H9 (cell line): ENCODE measurements around the gene NPAS3. TPM values are rescaled to one million over a fixed set of nuclear protein-coding genes. Genes with fewer than 3 reads are reported as not detected.

ENCODE experiments used
- DNase-seq: peaks from one replicate; pipeline ENCODE4 v3.0.0-alpha.2; 2017
- H2AFZ ChIP-seq: one replicate; pipeline ENCODE4 v1.6.1; 2013; ENCODE audit warnings: mild to moderate bottlenecking, low read length, control low read depth, moderate library complexity
- H2AK5ac ChIP-seq: 2 replicates; pipeline ENCODE4 v1.6.1; 2013; ENCODE audit warnings: low read length, control low read depth, mixed read lengths; ENCODE audit not compliant: insufficient read length
- H2BK120ac ChIP-seq: one replicate; pipeline ENCODE4 v1.6.1; 2013; ENCODE audit warnings: low read depth, mild to moderate bottlenecking, low read length, control low read depth, inconsistent platforms; ENCODE audit not compliant: poor library complexity, severe bottlenecking
- H2BK12ac ChIP-seq: 2 replicates; pipeline ENCODE4 v1.6.1; 2013; ENCODE audit warnings: low read length, control low read depth, mixed read lengths, low read depth; ENCODE audit not compliant: insufficient read length
- H2BK15ac ChIP-seq: 2 replicates; pipeline ENCODE4 v1.6.1; 2013; ENCODE audit warnings: low read depth, low read length, control low read depth
- H2BK20ac ChIP-seq: one replicate; pipeline ENCODE4 v1.6.1; 2013; ENCODE audit warnings: low read depth, mild to moderate bottlenecking, low read length, control low read depth, inconsistent platforms; ENCODE audit not compliant: poor library complexity, severe bottlenecking
- H2BK5ac ChIP-seq: 2 replicates; pipeline ENCODE4 v1.6.1; 2013; ENCODE audit warnings: low read length, control low read depth, mixed read lengths; ENCODE audit not compliant: insufficient read length
- H3K14ac ChIP-seq: 2 replicates; pipeline ENCODE4 v1.6.1; 2013; ENCODE audit warnings: low read length, control low read depth; ENCODE audit not compliant: insufficient read depth
- H3K18ac ChIP-seq: 2 replicates; pipeline ENCODE4 v1.6.1; 2013; ENCODE audit warnings: low read depth, mild to moderate bottlenecking, mixed read lengths, low read length, control low read depth; ENCODE audit not compliant: insufficient read length
- H3K23ac ChIP-seq: 2 replicates; pipeline ENCODE4 v1.6.1; 2013; ENCODE audit warnings: low read length, control low read depth, mixed read lengths, low read depth; ENCODE audit not compliant: insufficient read length
- H3K23me2 ChIP-seq: 2 replicates; pipeline ENCODE4 v1.6.1; 2013; ENCODE audit warnings: low read depth, mild to moderate bottlenecking, mixed read lengths, low read length, control low read depth; ENCODE audit not compliant: insufficient read length, poor library complexity, severe bottlenecking
- H3K27ac ChIP-seq: 2 replicates; pipeline ENCODE4 v1.5.1; 2013; ENCODE audit warnings: low read length, control low read depth, mixed read lengths, low read depth; ENCODE audit not compliant: insufficient read length
- H3K27me3 ChIP-seq: 2 replicates; pipeline ENCODE4 v1.6.1; 2013; ENCODE audit warnings: low read length, control low read depth, inconsistent platforms; ENCODE audit not compliant: insufficient read depth
- H3K4ac ChIP-seq: 2 replicates; pipeline ENCODE4 v1.6.1; 2013; ENCODE audit warnings: low read depth, mild to moderate bottlenecking, control low read depth, inconsistent platforms, low read length, moderate library complexity
- H3K4me1 ChIP-seq: 2 replicates; pipeline ENCODE4 v1.6.1; 2013; ENCODE audit warnings: low read length, control low read depth, inconsistent platforms; ENCODE audit not compliant: insufficient read depth
- H3K4me2 ChIP-seq: 2 replicates; pipeline ENCODE4 v1.6.1; 2013; ENCODE audit warnings: low read length, control low read depth, mixed read lengths; ENCODE audit not compliant: insufficient read length, insufficient read depth
- H3K56ac ChIP-seq: 2 replicates; pipeline ENCODE4 v1.6.1; 2013; ENCODE audit warnings: low read depth, mild to moderate bottlenecking, mixed read lengths, low read length, control low read depth; ENCODE audit not compliant: insufficient read length
- H3K79me1 ChIP-seq: 2 replicates; pipeline ENCODE4 v1.6.1; 2013; ENCODE audit warnings: low read depth, mild to moderate bottlenecking, moderate library complexity, low read length, control low read depth, inconsistent platforms; ENCODE audit not compliant: insufficient read depth, poor library complexity, severe bottlenecking
- H3K79me2 ChIP-seq: 2 replicates; pipeline ENCODE4 v1.6.1; 2013; ENCODE audit warnings: low read length, control low read depth, inconsistent platforms; ENCODE audit not compliant: insufficient read depth
- H3K9ac ChIP-seq: 2 replicates; pipeline ENCODE4 v1.6.1; 2013; ENCODE audit warnings: low read length, control low read depth, mixed read lengths; ENCODE audit not compliant: insufficient read length; ENCODE audit errors: extremely low read depth
- H3K9me3 ChIP-seq: one replicate; pipeline ENCODE4 v1.6.1; 2013; ENCODE audit warnings: low read depth, low read length, inconsistent platforms; ENCODE audit not compliant: control insufficient read depth
- H3T11ph ChIP-seq: one replicate; pipeline ENCODE4 v1.6.1; 2013; ENCODE audit warnings: mild to moderate bottlenecking, low read length, control low read depth, inconsistent platforms
- H4K20me1 ChIP-seq: one replicate; pipeline ENCODE4 v1.6.1; 2013; ENCODE audit not compliant: control insufficient read depth, insufficient read length, insufficient read depth
- H4K5ac ChIP-seq: 2 replicates; pipeline ENCODE4 v1.6.1; 2013; ENCODE audit warnings: low read depth, mild to moderate bottlenecking, mixed read lengths, low read length, control low read depth; ENCODE audit not compliant: insufficient read length
- H4K8ac ChIP-seq: replicated peaks from 2 replicates; pipeline ENCODE4 v1.6.1; 2013; ENCODE audit warnings: low read length, control low read depth, mixed read lengths, low read depth; ENCODE audit not compliant: insufficient read length
- H4K91ac ChIP-seq: 2 replicates; pipeline ENCODE4 v1.6.1; 2013; ENCODE audit warnings: low read depth, mild to moderate bottlenecking, moderate library complexity, mixed read lengths, low read length, control low read depth; ENCODE audit not compliant: insufficient read length
- H3K27ac Mint-ChIP-seq, 3 experiments: 2 replicates in 2 of 3; 3 replicates in 1 of 3; pipeline ENCODE4 v1.8.0; 2020 to 2021; ENCODE audit warnings: mixed read lengths in 3 of 3, mild to moderate bottlenecking in 1 of 3, moderate library complexity in 1 of 3
- H3K27me3 Mint-ChIP-seq: 2 replicates; pipeline ENCODE4 v1.8.0; 2021; ENCODE audit warnings: low read depth, mild to moderate bottlenecking, moderate library complexity, mixed read lengths
- H3K36me3 Mint-ChIP-seq, 3 experiments: 2 replicates in 2 of 3; 3 replicates in 1 of 3; pipeline ENCODE4 v1.8.0; 2020 to 2021; ENCODE audit warnings: low read depth in 3 of 3, mixed read lengths in 3 of 3; ENCODE audit not compliant: insufficient read depth in 1 of 3
- H3K4me1 Mint-ChIP-seq, 2 experiments: 2 replicates each; pipeline ENCODE4 v1.8.0; 2020; ENCODE audit warnings: mixed read lengths in 2 of 2
- H3K4me3 Mint-ChIP-seq, 2 experiments: 2 replicates in 1 of 2; 3 replicates in 1 of 2; pipeline ENCODE4 v1.8.0; 2020 to 2021; ENCODE audit warnings: mild to moderate bottlenecking in 2 of 2, mixed read lengths in 2 of 2, moderate library complexity in 1 of 2
- H3K9me3 Mint-ChIP-seq, 2 experiments: 2 replicates in 1 of 2; 3 replicates in 1 of 2; pipeline ENCODE4 v1.8.0; 2020; ENCODE audit warnings: mild to moderate bottlenecking in 2 of 2, mixed read lengths in 2 of 2, moderate library complexity in 1 of 2
- CTCF ChIP-seq: fragments of 200-600 bp; sonication (generic); conservative IDR thresholded peaks from 3 replicates; pipeline ENCODE4 v1.8.0; 2021; ENCODE audit warnings: antibody characterized with exemption, mild to moderate bottlenecking
- WGBS: extraction: QIAGEN DNeasy Blood & Tissue Kit; methylation state at CpG from one replicate; pipeline ENCODE4 v1.1.7; 2013; ENCODE audit warnings: missing lambda C conversion rate, low lambda C conversion rate, mixed read lengths; ENCODE audit not compliant: insufficient read length; ENCODE audit errors: extremely low coverage; 5-methylcytosine and 5-hydroxymethylcytosine counted together
- total RNA-seq: library from RNA; stranded (reverse); gene quantifications from 2 replicates; pipeline ENCODE4 v1.2.1, GENCODE V29; 2021

Gene NPAS3
- total RNA-seq, 1 experiment from 2014 or later: 0.17 TPM

GRCh38 chr14:33357225-33358010, 418.7 kb downstream of the NPAS3 start:
- H3K27me3 Mint-ChIP-seq: no peaks in the 10 kb centered on the region
- no peaks in the 10 kb centered on the region for H3K36me3 Mint-ChIP-seq
- Histone ChIP-seq H4K91ac (no peak overlapping the region), H3K79me2 (no peaks in the 10 kb centered on the region), H4K8ac (no peak overlapping the region), H3K14ac (no peak overlapping the region), H2BK12ac (no peak overlapping the region), H2BK5ac (no peak overlapping the region), H2BK20ac (no peak overlapping the region), H2AK5ac (no peak overlapping the region), H3K4me1 (peaks cover 2% of the 10 kb centered on the region; the same call in 1 of the 2 replicates), H2BK15ac (no peak overlapping the region), H3K56ac (no peak overlapping the region), H3K4ac (no peak overlapping the region), H2BK120ac (no peak overlapping the region), H3T11ph (no peak overlapping the region), H3K9me3 (no peaks in the 10 kb centered on the region), H3K18ac (no peak overlapping the region), H3K23ac (no peak overlapping the region), H3K9ac (no peak overlapping the region), H3K27me3 (no peaks in the 10 kb centered on the region), H4K5ac (no peak overlapping the region), H3K23me2 (no peaks in the 10 kb centered on the region), H3K4me2 (no peak overlapping the region), H4K20me1 (no peaks in the 10 kb centered on the region), H3K27ac (no peak overlapping the region), H2AFZ (no peak overlapping the region), H3K79me1 (no peaks in the 10 kb centered on the region)
- no peak overlapping the region for H3K4me3 Mint-ChIP-seq
- TF ChIP-seq CTCF: no peak
- no peak overlapping the region for H3K27ac Mint-ChIP-seq
- DNase-seq: no peak
- peaks cover 19 to 26% of the 10 kb centered on the region in 2 experiments for H3K4me1 Mint-ChIP-seq
- H3K9me3 Mint-ChIP-seq: no peaks in the 10 kb centered on the region
- no CpG with 5 or more reads among the region's 8 CpGs for WGBS
